ENCODE measurements around the gene REM2.

Gene REM2, protein sequence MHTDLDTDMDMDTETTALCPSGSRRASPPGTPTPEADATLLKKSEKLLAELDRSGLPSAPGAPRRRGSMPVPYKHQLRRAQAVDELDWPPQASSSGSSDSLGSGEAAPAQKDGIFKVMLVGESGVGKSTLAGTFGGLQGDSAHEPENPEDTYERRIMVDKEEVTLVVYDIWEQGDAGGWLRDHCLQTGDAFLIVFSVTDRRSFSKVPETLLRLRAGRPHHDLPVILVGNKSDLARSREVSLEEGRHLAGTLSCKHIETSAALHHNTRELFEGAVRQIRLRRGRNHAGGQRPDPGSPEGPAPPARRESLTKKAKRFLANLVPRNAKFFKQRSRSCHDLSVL

DNA sequence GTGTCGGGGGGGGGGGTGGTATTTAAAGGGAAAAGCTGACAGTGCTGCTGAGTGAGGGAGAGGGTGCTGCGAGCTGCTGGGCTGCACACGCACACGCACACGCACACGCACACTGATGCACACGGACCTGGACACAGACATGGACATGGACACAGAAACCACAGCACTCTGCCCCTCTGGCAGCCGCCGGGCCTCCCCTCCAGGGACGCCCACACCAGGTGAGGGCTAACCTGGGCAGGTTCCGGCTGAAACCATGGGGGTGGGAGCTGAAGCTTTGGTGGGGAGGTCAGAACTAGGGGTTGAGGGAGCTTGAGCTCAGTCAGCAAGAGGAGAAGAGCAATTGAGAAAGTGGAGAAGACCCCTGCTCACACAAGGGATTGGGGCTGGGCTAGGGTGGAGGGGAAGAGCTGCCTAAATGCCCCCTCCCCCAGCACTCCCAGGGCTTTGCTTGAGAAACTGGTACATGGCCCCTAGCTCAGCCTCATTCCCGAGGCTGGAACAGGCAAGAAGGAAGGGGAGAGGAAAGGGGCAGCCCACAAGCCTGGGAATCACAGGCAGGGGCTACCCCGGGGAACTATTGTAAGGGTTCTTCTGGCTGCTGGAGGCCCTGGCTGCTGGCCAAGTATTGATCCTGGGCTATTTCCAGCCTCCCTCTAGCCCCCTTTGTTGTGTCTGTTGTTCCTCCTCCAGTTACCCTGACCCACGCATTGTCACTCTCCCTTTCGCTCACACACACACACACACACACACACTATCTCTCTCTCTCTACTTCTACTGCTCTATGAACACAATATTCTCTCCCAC is at the start of gene REM2:
REM2 (plus strand) TSS at position 50 of the 804 bp plus-strand sequence; CDS start at position 116, 66 bp downstream.
- peak; percentile 21 for DNase-seq (ENCODE audit: low spot score)
- TF ChIP-seq, protein P1, sequence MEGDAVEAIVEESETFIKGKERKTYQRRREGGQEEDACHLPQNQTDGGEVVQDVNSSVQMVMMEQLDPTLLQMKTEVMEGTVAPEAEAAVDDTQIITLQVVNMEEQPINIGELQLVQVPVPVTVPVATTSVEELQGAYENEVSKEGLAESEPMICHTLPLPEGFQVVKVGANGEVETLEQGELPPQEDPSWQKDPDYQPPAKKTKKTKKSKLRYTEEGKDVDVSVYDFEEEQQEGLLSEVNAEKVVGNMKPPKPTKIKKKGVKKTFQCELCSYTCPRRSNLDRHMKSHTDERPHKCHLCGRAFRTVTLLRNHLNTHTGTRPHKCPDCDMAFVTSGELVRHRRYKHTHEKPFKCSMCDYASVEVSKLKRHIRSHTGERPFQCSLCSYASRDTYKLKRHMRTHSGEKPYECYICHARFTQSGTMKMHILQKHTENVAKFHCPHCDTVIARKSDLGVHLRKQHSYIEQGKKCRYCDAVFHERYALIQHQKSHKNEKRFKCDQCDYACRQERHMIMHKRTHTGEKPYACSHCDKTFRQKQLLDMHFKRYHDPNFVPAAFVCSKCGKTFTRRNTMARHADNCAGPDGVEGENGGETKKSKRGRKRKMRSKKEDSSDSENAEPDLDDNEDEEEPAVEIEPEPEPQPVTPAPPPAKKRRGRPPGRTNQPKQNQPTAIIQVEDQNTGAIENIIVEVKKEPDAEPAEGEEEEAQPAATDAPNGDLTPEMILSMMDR (IDR thresholded peaks at IDR 0.05; ENCODE audit: extremely low read depth, missing control alignments): no peak

DNA sequence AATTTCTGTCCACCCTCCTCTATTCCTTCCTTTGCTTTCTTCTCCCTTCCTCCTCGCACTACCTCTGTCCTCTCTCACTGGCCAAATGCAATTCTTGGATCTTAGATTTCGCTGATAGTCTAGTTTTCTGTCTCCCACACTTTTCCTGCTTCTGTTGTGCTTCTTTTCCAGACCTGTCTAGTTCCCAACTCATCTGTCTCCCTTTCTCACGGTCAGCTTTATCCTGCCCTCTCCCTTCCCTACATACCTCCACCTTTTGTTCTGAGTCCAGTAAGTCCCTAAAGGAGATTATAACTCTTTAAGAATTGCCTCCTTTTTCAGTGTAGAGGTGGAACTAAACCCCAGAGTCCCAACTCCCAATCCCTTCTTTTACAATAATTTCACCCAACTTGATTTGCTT is 47.5 kb upstream of the REM2 start:
- TF ChIP-seq, protein P1 (IDR thresholded peaks at IDR 0.05; ENCODE audit: extremely low read depth, missing control alignments): no peak

GRCh38 chr14:22836301-22837113 is 46.5 kb upstream of the REM2 start, which contains the start of gene MMP14:
MMP14 (plus strand) TSS chr14:22836585; CDS start chr14:22836818, 233 bp downstream.
- no peak for DNase-seq (ENCODE audit: low spot score)
- TF ChIP-seq, protein P1 (IDR thresholded peaks at IDR 0.05; ENCODE audit: extremely low read depth, missing control alignments): no peak

More for the DNA sequence above, 47.5 kb upstream of the REM2 start:
- no peak for DNase-seq (ENCODE audit: low spot score)

DNA sequence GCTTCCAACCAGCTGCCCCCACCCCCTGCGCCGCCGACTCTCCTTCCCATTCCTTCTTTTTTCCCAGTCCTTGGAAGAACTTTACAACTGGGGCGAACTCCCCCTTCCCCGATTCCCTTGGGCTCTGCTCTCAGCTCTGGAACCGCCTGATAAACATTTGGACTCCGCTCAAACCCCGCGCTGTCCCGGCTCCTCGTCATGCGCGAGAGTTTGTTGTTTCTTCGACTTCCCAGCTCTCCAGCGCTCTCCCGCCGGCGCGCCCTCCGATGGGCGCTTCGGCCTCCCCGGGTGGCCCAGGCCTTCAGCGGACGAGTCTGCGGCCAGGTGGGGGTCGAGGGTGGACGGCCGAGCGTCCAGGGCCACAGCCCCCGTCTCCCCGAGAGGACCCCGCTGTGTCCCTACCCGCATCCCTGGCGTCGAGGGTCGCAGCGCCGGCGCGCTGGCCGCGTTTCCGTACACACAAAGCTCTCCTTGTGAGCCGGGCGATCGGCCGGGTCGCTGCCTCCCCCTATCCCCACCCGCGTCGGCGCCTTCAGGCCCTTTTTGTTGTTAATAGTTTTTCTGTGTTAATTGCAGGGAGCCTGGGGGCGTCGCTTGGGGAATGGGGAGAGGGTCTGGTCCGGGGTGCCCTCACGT is 45.8 kb upstream of the REM2 start:
- TF ChIP-seq, protein P1 (IDR thresholded peaks at IDR 0.05; ENCODE audit: extremely low read depth, missing control alignments): no peak
- no peak for DNase-seq (ENCODE audit: low spot score)

DNA sequence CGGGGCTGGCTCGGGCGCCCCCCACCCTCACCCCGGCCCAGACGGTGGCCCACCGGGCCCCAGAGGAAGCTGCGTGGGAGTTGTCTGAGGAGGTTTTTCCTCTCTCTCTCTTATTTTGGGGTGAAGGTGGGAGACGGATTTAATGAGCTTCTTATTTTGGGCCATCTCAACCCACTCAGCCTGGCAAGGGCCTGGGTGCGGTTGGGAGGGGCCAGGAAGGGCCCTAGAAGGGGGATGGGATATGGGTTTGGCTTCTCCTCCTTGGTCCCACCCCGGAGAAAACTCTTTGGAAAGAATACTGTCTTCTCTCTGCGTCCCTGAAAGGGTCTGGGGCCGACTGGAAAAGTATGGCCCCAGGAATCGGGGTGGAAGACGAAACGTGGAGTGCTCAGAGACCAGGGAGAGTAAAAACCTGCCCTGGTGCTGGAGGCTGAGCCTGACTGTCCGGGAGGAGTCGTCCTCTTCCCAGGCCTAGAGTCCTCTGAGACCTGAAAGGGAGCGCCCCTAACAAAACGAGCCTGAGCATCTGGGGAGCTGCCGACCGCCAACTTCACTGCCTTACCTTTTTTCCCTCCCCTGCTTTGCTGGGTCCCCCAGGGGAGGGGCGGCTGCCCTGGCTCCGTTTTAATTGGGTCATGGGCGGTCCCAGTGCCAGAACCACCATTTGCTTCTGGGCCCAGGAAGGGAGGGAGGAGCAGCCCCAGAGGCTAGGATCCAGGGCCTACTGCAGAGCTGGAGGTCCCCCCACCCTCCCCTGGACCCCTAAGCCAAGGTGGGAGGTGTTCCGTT is 45.1 kb upstream of the REM2 start:
- no peak for DNase-seq (ENCODE audit: low spot score)
- TF ChIP-seq, protein P1 (IDR thresholded peaks at IDR 0.05; ENCODE audit: extremely low read depth, missing control alignments): no peak

DNA sequence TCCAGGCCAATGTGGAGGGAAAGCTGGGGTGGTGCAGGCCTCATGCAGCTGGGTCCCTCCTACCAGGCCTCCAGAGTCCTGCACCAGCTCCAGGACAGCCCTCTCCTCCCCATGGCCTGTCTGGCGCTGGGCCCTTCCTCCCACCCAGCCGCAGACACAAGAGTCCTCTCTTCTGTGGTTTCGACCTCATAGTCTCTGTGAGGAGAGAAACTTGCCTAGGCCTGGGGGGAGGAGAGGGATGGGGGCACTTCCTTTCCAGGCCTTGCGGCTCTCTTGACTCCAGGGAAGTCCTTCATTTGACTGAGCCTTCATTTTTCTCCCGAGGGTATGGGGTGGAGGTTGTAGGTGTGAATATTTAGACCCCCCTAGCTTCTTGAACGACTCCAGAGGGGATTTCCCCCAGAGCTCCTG is 44.4 kb upstream of the REM2 start:
- TF ChIP-seq, protein P1 (IDR thresholded peaks at IDR 0.05; ENCODE audit: extremely low read depth, missing control alignments): no peak
- peak; percentile 68 for DNase-seq (ENCODE audit: low spot score)
